Transverse colon (tissue), 4 donors: ENCODE data around the gene UGT2B17. TPM values are rescaled to one million over a fixed set of nuclear protein-coding genes. Genes with fewer than 3 reads are reported as not detected.

Source experiments
- DNase-seq: peaks from one replicate; pipeline ENCODE4 v3.0.0-alpha.2; 2019
- H3K27ac ChIP-seq, 4 donors: fragments of 200-600 bp; sonication (generic); 2 replicates each; pipeline ENCODE4 v1.5.1; 2016 to 2018; ENCODE audit warnings: inconsistent platforms in 4 of 4
- H3K27me3 ChIP-seq: fragments of 200-600 bp; sonication (generic); 2 replicates; pipeline ENCODE4 v1.5.1; 2017; ENCODE audit warnings: inconsistent platforms
- H3K36me3 ChIP-seq, 4 donors: fragments of 200-600 bp; sonication (generic); 2 replicates each; pipeline ENCODE4 v1.5.1; 2017 to 2019; ENCODE audit warnings: inconsistent platforms in 4 of 4
- H3K4me1 ChIP-seq, 4 donors: fragments of 200-600 bp; sonication (generic); 2 replicates each; pipeline ENCODE4 v1.5.1; 2017 to 2020; ENCODE audit warnings: inconsistent platforms in 4 of 4
- H3K4me3 ChIP-seq, 4 donors: fragments of 200-600 bp; sonication (generic); 1 replicate in 1 of 4; 2 replicates in 3 of 4; pipeline versions ENCODE4 v1.5.1 to v1.6.1; 2017 to 2019; ENCODE audit warnings: inconsistent platforms in 4 of 4
- H3K9me3 ChIP-seq, 2 donors: fragments of 200-600 bp; sonication (generic); 2 replicates each; pipeline ENCODE4 v1.5.1; 2017 to 2019; ENCODE audit warnings: inconsistent platforms in 2 of 2
- CTCF ChIP-seq, 5 experiments: fragments of 200-600 bp in 3 of 5; fragments of 450-650 bp in 2 of 5; sonication (generic) in 3 of 5; IDR thresholded peaks; 1 replicate in 2 of 5; 2 replicates in 3 of 5; pipeline ENCODE4 v1.5.1; 2016 to 2017; ENCODE audit warnings: antibody characterized with exemption in 5 of 5, inconsistent platforms in 3 of 5, mild to moderate bottlenecking in 2 of 5, moderate library complexity in 1 of 5
- EP300 ChIP-seq: sonication (generic); formaldehyde crosslinking; IDR thresholded peaks from one replicate; pipeline ENCODE4 v1.6.1; 2017; ENCODE audit warnings: antibody characterized with exemption, low read depth
- POLR2A ChIP-seq: fragments of 450-650 bp; IDR thresholded peaks from one replicate; pipeline ENCODE4 v1.6.1; 2016; ENCODE audit warnings: antibody characterized with exemption, mild to moderate bottlenecking, moderate library complexity
- POLR2AphosphoS5 ChIP-seq, 3 donors: sonication (generic); formaldehyde crosslinking; IDR thresholded peaks; one replicate each; pipeline ENCODE4 v1.6.1; 2016; ENCODE audit warnings: antibody characterized with exemption in 3 of 3
- WGBS, 2 donors: methylation state at CpG; one replicate each; pipeline ENCODE4 v1.1.5; 2018; ENCODE audit warnings: low coverage in 1 of 2; 5-methylcytosine and 5-hydroxymethylcytosine counted together
- in situ Hi-C, 4 donors: fragments of 200-750 bp; cut with MboI; loops; one replicate each; pipeline versions ENCODE4 v1.15.0 to v1.15.1; 2017; ENCODE audit warnings: low sequenced_read_pairs in 3 of 4, low pct_ligation_motif_present in 1 of 4, low pct_unique_long_range_greater_than_20kb in 1 of 4
- intact Hi-C: fragments of 100-400 bp; cut with DNase I; formaldehyde crosslinking; loops from one replicate; pipeline ENCODE4 v1.15.1; 2023; ENCODE audit warnings: low total_unique reads
- total RNA-seq, 4 donors: library from RNA; depleted of rRNA; stranded (reverse); fragments of >200 nt; gene quantifications; one replicate each; pipeline ENCODE4 v1.1.0, GENCODE V29; 2016

Gene UGT2B17
- total RNA-seq, 4 donors from 2014 or later: 171 to 1,753 (median 346) TPM; not detected in 1

GRCh38 chr4:68594678-68595077, 18.6 kb upstream of the UGT2B17 start:
- H3K9me3 ChIP-seq: no peaks in the 10 kb centered on the region
- no peak for DNase-seq
- no peak overlapping the region for H3K4me3 ChIP-seq
- H3K4me1 ChIP-seq: no peaks in the 10 kb centered on the region
- in situ Hi-C loops: no loop called here
- no peaks in the 10 kb centered on the region for H3K27me3 ChIP-seq
- no peak overlapping the region for H3K27ac ChIP-seq
- H3K36me3 ChIP-seq: no peaks in the 10 kb centered on the region
- TF ChIP-seq CTCF (IDR thresholded peaks at IDR 0.05) (no peak), POLR2AphosphoS5 (IDR thresholded peaks at IDR 0.05) (no peak), POLR2A (no peak), EP300 (no peak)
- intact Hi-C loops: no loop called here

DNA sequence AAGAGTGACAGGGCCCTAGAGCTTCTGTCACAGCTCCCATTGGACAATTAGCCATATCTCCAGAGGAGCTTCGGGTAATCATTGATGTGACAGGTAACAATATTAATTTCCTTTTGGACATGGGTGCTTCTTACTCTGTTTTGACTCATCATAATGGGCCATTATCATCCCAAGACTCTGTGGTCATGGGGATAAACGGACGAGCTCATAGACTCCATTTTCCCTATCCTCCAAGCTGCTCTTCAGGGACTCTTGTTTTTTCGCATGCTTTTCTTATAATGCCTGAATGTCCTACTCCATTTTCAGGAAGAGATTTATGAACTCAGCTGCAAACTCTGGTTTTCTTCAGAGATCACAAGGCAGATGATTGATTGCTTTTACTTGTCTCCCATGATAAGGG, 17.0 kb upstream of the UGT2B17 start:
- intact Hi-C loops (no loop called here), in situ Hi-C loops (no loop called here)

GRCh38 chr4:68592673-68593072, 16.6 kb upstream of the UGT2B17 start:
- H3K27ac ChIP-seq: no peak overlapping the region
- intact Hi-C loops: no loop called here
- H3K4me1 ChIP-seq: no peaks in the 10 kb centered on the region
- H3K4me3 ChIP-seq: no peak overlapping the region
- no peak for DNase-seq
- no peaks in the 10 kb centered on the region for H3K9me3 ChIP-seq
- in situ Hi-C loops: no loop called here
- TF ChIP-seq CTCF (IDR thresholded peaks at IDR 0.05): no peak
- TF ChIP-seq EP300: no peak
- TF ChIP-seq POLR2AphosphoS5 (IDR thresholded peaks at IDR 0.05): no peak
- no peak for TF ChIP-seq POLR2A
- WGBS, 2 donors: 67% methylated on average over 1 of the region's 1 CpG; no CpG with 5 or more reads in 1 of the 2 donors
- no peaks in the 10 kb centered on the region for H3K27me3 ChIP-seq
- no peaks in the 10 kb centered on the region for H3K36me3 ChIP-seq

More for the DNA sequence above, 17.0 kb upstream of the UGT2B17 start:
- TF ChIP-seq POLR2AphosphoS5 (IDR thresholded peaks at IDR 0.05): no peak
- TF ChIP-seq POLR2A: no peak
- TF ChIP-seq CTCF (IDR thresholded peaks at IDR 0.05): no peak
- TF ChIP-seq EP300: no peak
- H3K4me1 ChIP-seq: no peaks in the 10 kb centered on the region
- no peaks in the 10 kb centered on the region for H3K36me3 ChIP-seq
- DNase-seq: no peak
- no peak overlapping the region for H3K4me3 ChIP-seq
- WGBS, 2 donors: 80 to 94% methylated on average over 3 to 4 of the region's 4 CpGs
- H3K27ac ChIP-seq: no peak overlapping the region
- H3K9me3 ChIP-seq: no peaks in the 10 kb centered on the region
- no peaks in the 10 kb centered on the region for H3K27me3 ChIP-seq

DNA sequence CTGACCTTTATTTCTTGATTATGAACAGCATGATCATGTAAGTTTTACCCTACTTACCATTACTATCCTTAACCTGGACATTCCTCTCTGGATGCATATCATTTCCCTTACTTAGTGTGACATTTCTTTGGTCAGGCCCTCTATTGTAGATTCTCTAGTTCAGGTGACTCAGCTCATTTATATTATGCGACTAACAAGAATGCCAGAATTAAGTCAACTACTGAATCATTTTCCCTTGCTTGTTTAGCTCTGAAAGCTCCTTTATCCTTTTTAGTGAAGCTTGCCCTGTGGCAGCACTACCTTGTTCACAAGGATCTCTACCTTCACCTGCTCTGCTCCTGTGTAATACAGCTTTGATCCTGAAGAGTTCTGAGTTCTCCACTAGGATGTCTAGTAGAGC, 15.1 kb upstream of the UGT2B17 start:
- H3K27me3 ChIP-seq: no peaks in the 10 kb centered on the region
- H3K36me3 ChIP-seq: no peaks in the 10 kb centered on the region
- no peak overlapping the region for H3K4me3 ChIP-seq
- in situ Hi-C loops: no loop called here
- H3K4me1 ChIP-seq: no peaks in the 10 kb centered on the region
- intact Hi-C loops: no loop called here
- 69 to 100% methylated on average over 1 of the region's 1 CpG for WGBS, 2 donors
- no peak overlapping the region for H3K27ac ChIP-seq
- no peak for DNase-seq
- no peaks in the 10 kb centered on the region for H3K9me3 ChIP-seq
- TF ChIP-seq CTCF (IDR thresholded peaks at IDR 0.05): no peak
- no peak for TF ChIP-seq EP300
- TF ChIP-seq POLR2A: no peak
- TF ChIP-seq POLR2AphosphoS5 (IDR thresholded peaks at IDR 0.05): no peak
